Activated naive CD4-positive, alpha-beta T cell treated with Interleukin-2 at 50 U/mL for 16 hours (primary cell): ENCODE measurements around the gene KDM3B.
A peak's percentile ranks its signal among the peaks of the same experiment; 100 is the strongest.

Source experiments
- DNase-seq: peaks from one replicate; pipeline ENCODE4 v3.0.0-alpha.2; 2020

The KDM3B gene

GRCh38 chr5:138450971-138451370 is 98.5 kb downstream of the KDM3B start:
- no peak for DNase-seq

DNA sequence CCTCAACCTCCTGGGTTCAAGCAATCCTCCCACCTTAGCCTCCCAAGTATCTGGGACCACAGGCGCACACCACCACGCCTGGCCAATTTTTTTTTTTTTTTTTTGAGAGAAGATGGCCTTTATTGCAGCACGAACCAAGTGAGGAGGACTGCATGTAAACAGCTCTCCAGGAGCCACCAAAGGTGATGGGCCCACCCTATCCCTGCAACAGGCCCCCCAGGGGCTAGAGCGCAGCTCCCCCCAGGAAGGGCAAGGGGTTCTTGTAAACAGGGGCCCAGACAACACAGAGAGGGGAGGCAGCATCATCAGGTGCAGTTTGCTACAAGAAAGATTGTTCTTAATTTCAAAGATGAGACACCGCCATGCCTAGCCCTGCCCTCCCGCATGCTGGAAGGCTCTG is 100.2 kb downstream of the KDM3B start:
- DNase-seq = no peak

DNA sequence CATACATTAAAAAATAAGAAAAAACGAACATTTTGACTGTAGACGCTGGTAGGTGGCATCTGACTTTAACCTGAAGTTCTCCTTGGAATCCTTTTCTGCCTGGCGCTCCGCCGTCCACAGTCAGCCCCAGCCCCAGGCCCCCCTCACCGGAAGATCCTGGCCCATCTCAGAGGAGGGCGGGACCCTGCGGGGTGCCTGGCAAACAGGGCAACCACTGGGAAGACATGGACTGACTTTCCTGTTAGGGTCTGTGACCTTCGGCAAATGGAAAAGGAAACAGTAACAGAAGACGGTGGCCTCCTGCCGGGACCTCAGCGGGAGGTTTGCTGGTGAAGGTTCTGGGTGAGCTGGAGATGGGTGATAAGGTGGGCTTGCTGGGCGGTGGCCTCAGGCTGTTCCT is 101.1 kb downstream of the KDM3B start:
- no peak for DNase-seq

DNA sequence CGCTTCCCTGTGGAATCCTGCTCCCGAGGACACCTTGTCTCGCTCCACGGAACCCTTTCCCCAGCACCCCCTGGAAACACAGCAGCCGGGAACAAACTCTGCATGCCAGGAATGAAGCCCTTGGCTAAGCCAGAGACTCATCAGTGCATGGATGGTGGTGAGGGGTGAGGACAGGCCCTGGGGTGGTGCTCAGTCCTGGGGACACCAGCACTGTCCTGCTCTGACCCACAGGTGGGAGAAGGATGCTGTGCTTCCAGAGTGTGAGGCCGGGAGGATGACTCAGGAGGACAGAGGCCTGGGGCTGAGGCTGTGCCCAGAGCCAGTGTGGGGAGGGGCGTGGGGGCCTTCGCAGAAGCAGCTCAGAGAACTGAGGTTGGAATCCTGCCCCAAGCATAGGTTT is 101.6 kb downstream of the KDM3B start:
- DNase-seq = no peak

DNA sequence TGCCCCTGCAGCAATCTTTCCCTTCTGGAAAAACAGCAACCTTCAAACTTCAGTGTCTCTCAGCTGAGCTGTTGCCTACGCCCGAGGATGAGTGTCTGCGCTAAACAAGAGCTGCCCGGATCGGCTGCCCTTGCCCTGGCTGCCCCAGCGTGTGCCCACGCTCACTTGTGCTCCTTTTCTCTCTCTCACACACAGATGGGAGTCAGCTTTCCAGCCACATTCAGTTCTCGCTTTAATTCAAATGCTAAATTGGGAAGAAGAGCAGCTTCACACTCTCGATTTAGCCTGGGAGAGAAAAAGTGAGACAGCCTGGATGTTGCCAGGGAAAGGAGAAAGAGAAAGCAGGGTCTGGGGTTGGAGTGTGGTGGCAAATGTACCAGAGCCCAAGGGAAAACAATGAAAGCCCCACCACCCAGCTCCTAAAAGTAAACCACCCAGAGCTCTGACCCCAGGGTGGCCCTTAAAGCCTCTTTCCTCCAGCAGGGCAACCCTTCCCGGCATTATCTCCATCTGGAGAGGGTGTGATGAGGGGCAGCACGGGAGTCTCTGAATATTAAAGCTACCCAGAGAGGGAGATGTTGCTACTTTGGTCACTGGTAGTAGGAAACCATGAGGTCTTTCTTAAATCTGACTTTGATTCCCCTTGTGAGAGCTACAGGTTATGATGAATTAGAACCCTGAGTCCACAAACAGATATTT is 102.9 kb downstream of the KDM3B start:
- no peak for DNase-seq

DNA sequence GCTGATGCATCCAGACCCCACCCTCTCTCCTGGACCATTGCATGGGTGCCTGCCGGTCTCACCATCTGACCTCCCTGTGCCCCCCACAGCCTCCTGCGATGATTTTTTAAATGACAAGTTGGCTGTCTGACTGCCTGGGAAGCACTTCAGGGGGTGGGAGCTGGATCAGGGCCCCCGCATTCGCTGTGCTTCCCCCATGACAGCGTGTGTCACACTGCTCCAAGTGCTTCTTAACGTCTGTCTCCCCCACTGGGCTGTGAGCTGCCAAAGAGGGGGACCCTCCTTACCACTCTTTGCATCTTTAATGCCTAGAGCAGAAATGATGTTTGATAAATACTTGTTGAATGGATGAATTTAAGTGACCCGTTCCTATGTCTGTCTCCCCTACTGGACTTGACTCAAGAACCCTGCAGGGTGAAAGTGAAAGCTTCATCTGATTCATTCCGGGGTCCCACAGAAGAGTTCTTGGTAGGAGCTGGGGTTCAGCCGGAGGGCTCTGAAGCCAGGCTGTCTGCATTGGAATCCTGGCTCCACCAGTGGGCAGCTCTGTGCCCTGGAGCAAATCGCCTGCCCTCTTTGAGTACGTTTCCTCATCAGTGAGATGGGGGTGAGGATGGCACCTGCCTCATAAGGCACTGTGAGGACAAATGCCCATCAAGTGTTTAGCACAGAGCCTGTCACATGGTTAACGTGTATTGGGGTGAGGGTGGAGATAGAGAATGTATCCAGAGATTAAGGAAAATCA is 105.2 kb downstream of the KDM3B start:
- no peak for DNase-seq

DNA sequence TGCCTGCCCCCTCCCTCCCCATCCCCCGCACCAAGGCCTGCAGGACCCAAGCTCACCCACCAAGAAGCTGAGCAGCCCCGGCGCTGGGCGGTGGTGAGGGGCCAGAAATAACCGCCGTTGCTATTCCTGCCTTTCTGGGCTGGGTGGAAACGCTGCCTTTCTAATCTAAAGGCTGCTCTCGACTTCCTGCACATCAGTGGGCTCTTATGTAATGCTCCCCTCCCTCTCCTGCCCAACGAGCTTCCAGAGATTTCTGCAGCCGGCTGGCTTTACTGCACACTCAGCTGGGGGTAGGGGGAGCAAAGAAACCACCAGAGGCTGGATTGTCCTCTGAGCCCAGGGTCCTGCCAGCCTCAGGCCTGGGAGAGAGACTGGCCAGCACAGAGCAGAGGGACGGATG is 105.9 kb downstream of the KDM3B start:
- no peak for DNase-seq

GRCh38 chr5:138458856-138459255 is 106.4 kb downstream of the KDM3B start:
- DNase-seq = no peak

DNA sequence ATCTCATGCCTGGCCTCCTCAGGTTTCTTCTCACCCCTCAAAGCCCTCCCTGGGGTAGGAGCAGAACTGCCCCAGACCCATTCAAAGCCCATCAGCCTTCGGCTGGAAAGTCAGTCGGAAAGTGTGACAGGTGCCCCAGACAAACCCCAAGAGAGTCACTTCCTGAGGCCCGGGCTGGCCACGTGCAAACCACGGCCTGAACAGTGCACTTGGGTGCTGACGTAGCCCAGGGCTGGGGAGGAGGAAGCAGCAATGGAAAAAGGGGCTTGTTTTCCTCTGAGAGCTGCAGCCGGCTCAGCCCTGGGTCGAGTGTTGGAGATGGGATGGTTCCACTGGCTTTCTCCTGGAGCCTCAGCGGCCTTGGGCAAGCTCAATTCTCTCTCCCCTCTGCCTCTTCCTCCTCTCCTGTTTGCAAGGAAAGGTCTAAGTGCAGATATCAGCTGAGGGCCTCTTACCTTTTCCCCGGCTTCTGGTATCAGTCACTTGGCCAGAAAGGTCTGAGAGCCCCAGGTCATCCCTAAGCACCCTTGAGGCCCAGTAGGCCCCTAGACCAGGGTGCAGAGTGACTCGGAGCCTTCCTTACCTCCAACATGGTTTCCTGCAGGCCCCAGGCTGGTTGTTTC is 106.9 kb downstream of the KDM3B start:
- peak; percentile 86 for DNase-seq

- DNase-seq = no peak
These were observed 107.7 kb downstream of the KDM3B start for GRCh38 chr5:138460032-138460693.

DNA sequence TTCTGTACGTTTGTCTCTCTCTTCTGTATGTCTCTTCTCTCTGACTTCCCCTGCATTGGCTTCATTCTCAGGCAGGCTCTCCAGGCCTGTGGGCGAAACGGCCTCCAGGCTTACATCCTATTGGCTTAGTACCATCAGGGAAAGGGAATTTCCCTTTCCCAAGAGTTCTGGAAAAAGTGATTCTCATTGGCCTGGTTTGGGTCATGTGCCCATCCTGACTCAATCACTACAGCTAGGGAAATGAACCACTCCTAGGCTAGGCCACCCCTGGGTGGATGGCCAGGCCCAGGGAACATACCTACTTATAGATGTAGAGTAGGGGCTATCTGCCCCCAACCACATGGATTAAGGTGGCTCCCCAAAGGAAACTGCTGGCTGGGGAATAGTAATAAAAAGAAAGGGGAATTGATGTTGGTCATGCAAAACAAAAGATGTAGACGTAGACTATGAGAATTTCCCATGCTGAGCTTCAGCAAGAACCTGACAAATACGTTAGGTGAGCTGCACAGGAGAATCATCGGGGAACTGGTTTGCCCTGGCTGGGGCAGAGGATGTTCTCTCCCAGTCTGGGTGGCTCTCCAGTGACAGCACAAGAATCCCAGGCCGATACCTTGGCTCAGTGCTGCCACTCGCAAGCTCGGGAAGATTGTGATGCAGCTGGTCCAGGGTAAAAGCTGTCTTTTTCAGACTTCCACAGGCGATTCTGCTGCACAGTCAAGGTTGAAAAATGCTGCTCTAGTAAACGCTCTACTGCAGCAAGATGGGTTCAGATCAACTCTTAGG is 109.0 kb downstream of the KDM3B start:
- no peak for DNase-seq

- no peak for DNase-seq
These were observed 111.0 kb downstream of the KDM3B start for GRCh38 chr5:138463419-138464007.

- peak; percentile 93 for DNase-seq
These were observed 111.5 kb downstream of the KDM3B start for GRCh38 chr5:138464008-138464387.

GRCh38 chr5:138464388-138465260 is 112.1 kb downstream of the KDM3B start:
- DNase-seq = peak; percentile 95

- peak; percentile 94 for DNase-seq
These were observed 113.0 kb downstream of the KDM3B start, which contains the start of gene EGR1 for GRCh38 chr5:138465261-138466124. TSS of gene EGR1 (plus strand) at chr5:138465479. CDS start at chr5:138465762, 283 bp downstream.

DNA sequence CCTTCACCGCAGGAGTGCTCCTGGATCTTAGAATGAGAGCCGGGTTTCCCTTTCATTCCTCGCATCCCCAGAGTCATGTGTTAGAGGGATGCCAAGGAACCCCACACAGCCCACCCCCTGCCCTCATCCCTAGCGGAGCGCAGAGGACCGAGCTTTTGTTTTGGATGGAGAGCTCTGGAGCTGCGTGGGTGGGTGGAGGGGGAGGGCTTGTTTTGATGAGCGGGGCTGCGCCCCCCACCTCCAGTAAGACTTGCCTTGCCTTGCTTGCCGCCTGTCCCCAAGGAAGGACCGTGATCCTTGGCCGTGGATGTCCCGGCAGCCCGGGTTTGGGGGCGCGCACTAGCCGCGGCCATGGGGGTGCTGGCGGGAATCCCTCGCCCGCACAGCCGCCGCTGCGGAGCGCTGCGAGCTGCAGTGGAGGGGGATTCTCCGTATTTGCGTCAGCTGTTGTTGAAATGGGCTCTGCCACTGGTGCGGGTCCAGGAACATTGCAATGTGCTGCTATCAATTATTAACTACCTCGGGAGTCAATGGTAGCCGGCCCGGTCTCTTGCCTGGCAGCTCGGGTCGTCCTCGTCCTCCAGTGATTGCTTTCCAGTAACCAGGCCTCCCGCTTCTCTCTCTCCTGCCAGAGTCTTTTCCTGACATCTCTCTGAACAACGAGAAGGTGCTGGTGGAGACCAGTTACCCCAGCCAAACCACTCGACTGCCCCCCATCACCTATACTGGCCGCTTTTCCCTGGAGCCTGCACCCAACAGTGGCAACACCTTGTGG is 113.8 kb downstream of the KDM3B start:
- peak; percentile 20 for DNase-seq

- no peak for DNase-seq
These were observed 114.6 kb downstream of the KDM3B start for GRCh38 chr5:138466900-138467710.

- DNase-seq = no peak
These were observed 115.2 kb downstream of the KDM3B start for GRCh38 chr5:138467711-138468132.
